H9 (cell line): Measurements from ENCODE around the gene AKNA. TPM values are rescaled to one million over a fixed set of nuclear protein-coding genes. Genes with fewer than 3 reads are reported as not detected.

ENCODE experiments used
- DNase-seq: peaks from one replicate; pipeline ENCODE4 v3.0.0-alpha.2; 2017
- H2AFZ ChIP-seq: one replicate; pipeline ENCODE4 v1.6.1; 2013; ENCODE audit warnings: mild to moderate bottlenecking, low read length, control low read depth, moderate library complexity
- H2AK5ac ChIP-seq: 2 replicates; pipeline ENCODE4 v1.6.1; 2013; ENCODE audit warnings: low read length, control low read depth, mixed read lengths; ENCODE audit not compliant: insufficient read length
- H2BK120ac ChIP-seq: one replicate; pipeline ENCODE4 v1.6.1; 2013; ENCODE audit warnings: low read depth, mild to moderate bottlenecking, low read length, control low read depth, inconsistent platforms; ENCODE audit not compliant: poor library complexity, severe bottlenecking
- H2BK12ac ChIP-seq: 2 replicates; pipeline ENCODE4 v1.6.1; 2013; ENCODE audit warnings: low read length, control low read depth, mixed read lengths, low read depth; ENCODE audit not compliant: insufficient read length
- H2BK15ac ChIP-seq: 2 replicates; pipeline ENCODE4 v1.6.1; 2013; ENCODE audit warnings: low read depth, low read length, control low read depth
- H2BK20ac ChIP-seq: one replicate; pipeline ENCODE4 v1.6.1; 2013; ENCODE audit warnings: low read depth, mild to moderate bottlenecking, low read length, control low read depth, inconsistent platforms; ENCODE audit not compliant: poor library complexity, severe bottlenecking
- H2BK5ac ChIP-seq: 2 replicates; pipeline ENCODE4 v1.6.1; 2013; ENCODE audit warnings: low read length, control low read depth, mixed read lengths; ENCODE audit not compliant: insufficient read length
- H3K14ac ChIP-seq: 2 replicates; pipeline ENCODE4 v1.6.1; 2013; ENCODE audit warnings: low read length, control low read depth; ENCODE audit not compliant: insufficient read depth
- H3K18ac ChIP-seq: 2 replicates; pipeline ENCODE4 v1.6.1; 2013; ENCODE audit warnings: low read depth, mild to moderate bottlenecking, mixed read lengths, low read length, control low read depth; ENCODE audit not compliant: insufficient read length
- H3K23ac ChIP-seq: 2 replicates; pipeline ENCODE4 v1.6.1; 2013; ENCODE audit warnings: low read length, control low read depth, mixed read lengths, low read depth; ENCODE audit not compliant: insufficient read length
- H3K23me2 ChIP-seq: 2 replicates; pipeline ENCODE4 v1.6.1; 2013; ENCODE audit warnings: low read depth, mild to moderate bottlenecking, mixed read lengths, low read length, control low read depth; ENCODE audit not compliant: insufficient read length, poor library complexity, severe bottlenecking
- H3K27ac ChIP-seq: 2 replicates; pipeline ENCODE4 v1.5.1; 2013; ENCODE audit warnings: low read length, control low read depth, mixed read lengths, low read depth; ENCODE audit not compliant: insufficient read length
- H3K27me3 ChIP-seq: 2 replicates; pipeline ENCODE4 v1.6.1; 2013; ENCODE audit warnings: low read length, control low read depth, inconsistent platforms; ENCODE audit not compliant: insufficient read depth
- H3K4ac ChIP-seq: 2 replicates; pipeline ENCODE4 v1.6.1; 2013; ENCODE audit warnings: low read depth, mild to moderate bottlenecking, control low read depth, inconsistent platforms, low read length, moderate library complexity
- H3K4me1 ChIP-seq: 2 replicates; pipeline ENCODE4 v1.6.1; 2013; ENCODE audit warnings: low read length, control low read depth, inconsistent platforms; ENCODE audit not compliant: insufficient read depth
- H3K4me2 ChIP-seq: 2 replicates; pipeline ENCODE4 v1.6.1; 2013; ENCODE audit warnings: low read length, control low read depth, mixed read lengths; ENCODE audit not compliant: insufficient read length, insufficient read depth
- H3K56ac ChIP-seq: 2 replicates; pipeline ENCODE4 v1.6.1; 2013; ENCODE audit warnings: low read depth, mild to moderate bottlenecking, mixed read lengths, low read length, control low read depth; ENCODE audit not compliant: insufficient read length
- H3K79me1 ChIP-seq: 2 replicates; pipeline ENCODE4 v1.6.1; 2013; ENCODE audit warnings: low read depth, mild to moderate bottlenecking, moderate library complexity, low read length, control low read depth, inconsistent platforms; ENCODE audit not compliant: insufficient read depth, poor library complexity, severe bottlenecking
- H3K79me2 ChIP-seq: 2 replicates; pipeline ENCODE4 v1.6.1; 2013; ENCODE audit warnings: low read length, control low read depth, inconsistent platforms; ENCODE audit not compliant: insufficient read depth
- H3K9ac ChIP-seq: 2 replicates; pipeline ENCODE4 v1.6.1; 2013; ENCODE audit warnings: low read length, control low read depth, mixed read lengths; ENCODE audit not compliant: insufficient read length; ENCODE audit errors: extremely low read depth
- H3K9me3 ChIP-seq: one replicate; pipeline ENCODE4 v1.6.1; 2013; ENCODE audit warnings: low read depth, low read length, inconsistent platforms; ENCODE audit not compliant: control insufficient read depth
- H3T11ph ChIP-seq: one replicate; pipeline ENCODE4 v1.6.1; 2013; ENCODE audit warnings: mild to moderate bottlenecking, low read length, control low read depth, inconsistent platforms
- H4K20me1 ChIP-seq: one replicate; pipeline ENCODE4 v1.6.1; 2013; ENCODE audit not compliant: control insufficient read depth, insufficient read length, insufficient read depth
- H4K5ac ChIP-seq: 2 replicates; pipeline ENCODE4 v1.6.1; 2013; ENCODE audit warnings: low read depth, mild to moderate bottlenecking, mixed read lengths, low read length, control low read depth; ENCODE audit not compliant: insufficient read length
- H4K8ac ChIP-seq: replicated peaks from 2 replicates; pipeline ENCODE4 v1.6.1; 2013; ENCODE audit warnings: low read length, control low read depth, mixed read lengths, low read depth; ENCODE audit not compliant: insufficient read length
- H4K91ac ChIP-seq: 2 replicates; pipeline ENCODE4 v1.6.1; 2013; ENCODE audit warnings: low read depth, mild to moderate bottlenecking, moderate library complexity, mixed read lengths, low read length, control low read depth; ENCODE audit not compliant: insufficient read length
- H3K27ac Mint-ChIP-seq, 3 experiments: 2 replicates in 2 of 3; 3 replicates in 1 of 3; pipeline ENCODE4 v1.8.0; 2020 to 2021; ENCODE audit warnings: mixed read lengths in 3 of 3, mild to moderate bottlenecking in 1 of 3, moderate library complexity in 1 of 3
- H3K27me3 Mint-ChIP-seq: 2 replicates; pipeline ENCODE4 v1.8.0; 2021; ENCODE audit warnings: low read depth, mild to moderate bottlenecking, moderate library complexity, mixed read lengths
- H3K36me3 Mint-ChIP-seq, 3 experiments: 2 replicates in 2 of 3; 3 replicates in 1 of 3; pipeline ENCODE4 v1.8.0; 2020 to 2021; ENCODE audit warnings: low read depth in 3 of 3, mixed read lengths in 3 of 3; ENCODE audit not compliant: insufficient read depth in 1 of 3
- H3K4me1 Mint-ChIP-seq, 2 experiments: 2 replicates each; pipeline ENCODE4 v1.8.0; 2020; ENCODE audit warnings: mixed read lengths in 2 of 2
- H3K4me3 Mint-ChIP-seq, 2 experiments: 2 replicates in 1 of 2; 3 replicates in 1 of 2; pipeline ENCODE4 v1.8.0; 2020 to 2021; ENCODE audit warnings: mild to moderate bottlenecking in 2 of 2, mixed read lengths in 2 of 2, moderate library complexity in 1 of 2
- H3K9me3 Mint-ChIP-seq, 2 experiments: 2 replicates in 1 of 2; 3 replicates in 1 of 2; pipeline ENCODE4 v1.8.0; 2020; ENCODE audit warnings: mild to moderate bottlenecking in 2 of 2, mixed read lengths in 2 of 2, moderate library complexity in 1 of 2
- WGBS: extraction: QIAGEN DNeasy Blood & Tissue Kit; methylation state at CpG from one replicate; pipeline ENCODE4 v1.1.7; 2013; ENCODE audit warnings: missing lambda C conversion rate, low lambda C conversion rate, mixed read lengths; ENCODE audit not compliant: insufficient read length; ENCODE audit errors: extremely low coverage; 5-methylcytosine and 5-hydroxymethylcytosine counted together
- total RNA-seq: library from RNA; stranded (reverse); gene quantifications from 2 replicates; pipeline ENCODE4 v1.2.1, GENCODE V29; 2021
- TF ChIP-seq, protein P1 (sequence below): fragments of 200-600 bp; sonication (generic); conservative IDR thresholded peaks from 3 replicates; pipeline ENCODE4 v1.8.0; 2021; ENCODE audit warnings: antibody characterized with exemption, mild to moderate bottlenecking

AKNA gene
- total RNA-seq, 1 experiment from 2014 or later: 19.7 TPM

DNA sequence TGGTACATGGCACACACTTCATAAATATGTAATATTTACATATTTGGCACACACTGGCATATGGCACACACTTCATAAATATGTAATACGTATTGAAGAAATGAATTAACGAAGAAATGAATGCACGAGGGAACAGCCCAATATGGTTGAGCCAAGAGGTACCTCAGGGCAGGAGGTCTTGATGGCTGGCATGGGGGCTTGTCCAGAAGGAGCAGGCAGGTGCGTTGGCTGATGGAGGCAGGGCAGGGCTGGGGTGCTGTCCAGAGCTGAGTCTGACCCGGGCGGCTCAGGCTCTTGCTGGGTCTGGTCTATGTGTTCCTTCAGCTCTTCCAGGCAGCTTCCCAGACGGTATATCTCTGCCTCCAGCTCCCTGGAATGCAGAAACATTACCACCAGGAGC is 26.2 kb downstream of the AKNA start:
- no peak overlapping the region for H3K4ac ChIP-seq
- TF ChIP-seq, protein P1, sequence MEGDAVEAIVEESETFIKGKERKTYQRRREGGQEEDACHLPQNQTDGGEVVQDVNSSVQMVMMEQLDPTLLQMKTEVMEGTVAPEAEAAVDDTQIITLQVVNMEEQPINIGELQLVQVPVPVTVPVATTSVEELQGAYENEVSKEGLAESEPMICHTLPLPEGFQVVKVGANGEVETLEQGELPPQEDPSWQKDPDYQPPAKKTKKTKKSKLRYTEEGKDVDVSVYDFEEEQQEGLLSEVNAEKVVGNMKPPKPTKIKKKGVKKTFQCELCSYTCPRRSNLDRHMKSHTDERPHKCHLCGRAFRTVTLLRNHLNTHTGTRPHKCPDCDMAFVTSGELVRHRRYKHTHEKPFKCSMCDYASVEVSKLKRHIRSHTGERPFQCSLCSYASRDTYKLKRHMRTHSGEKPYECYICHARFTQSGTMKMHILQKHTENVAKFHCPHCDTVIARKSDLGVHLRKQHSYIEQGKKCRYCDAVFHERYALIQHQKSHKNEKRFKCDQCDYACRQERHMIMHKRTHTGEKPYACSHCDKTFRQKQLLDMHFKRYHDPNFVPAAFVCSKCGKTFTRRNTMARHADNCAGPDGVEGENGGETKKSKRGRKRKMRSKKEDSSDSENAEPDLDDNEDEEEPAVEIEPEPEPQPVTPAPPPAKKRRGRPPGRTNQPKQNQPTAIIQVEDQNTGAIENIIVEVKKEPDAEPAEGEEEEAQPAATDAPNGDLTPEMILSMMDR: no peak
- no peak overlapping the region for H4K91ac ChIP-seq
- H3K27ac ChIP-seq: no peak overlapping the region
- no peaks in the 10 kb centered on the region for H3K23me2 ChIP-seq
- H3K27me3 ChIP-seq: no peaks in the 10 kb centered on the region
- H3K4me2 ChIP-seq: no peak overlapping the region
- H2BK12ac ChIP-seq: no peak overlapping the region
- no peak overlapping the region for H2BK20ac ChIP-seq
- no peak overlapping the region for H2BK120ac ChIP-seq
- H3K4me1 ChIP-seq: no peaks in the 10 kb centered on the region
- no peak overlapping the region for H4K5ac ChIP-seq
- peaks cover 47 to 70% (median 64%) of the 10 kb centered on the region in 3 experiments for H3K36me3 Mint-ChIP-seq
- no CpG with 5 or more reads among the region's 7 CpGs for WGBS
- H3K79me1 ChIP-seq: no peaks in the 10 kb centered on the region
- no peak overlapping the region; a peak in 1 of 7 replicates for H3K27ac Mint-ChIP-seq
- H3K9ac ChIP-seq: no peak overlapping the region
- H2BK5ac ChIP-seq: no peak overlapping the region
- H3K14ac ChIP-seq: no peak overlapping the region
- no peak overlapping the region for H3K4me3 Mint-ChIP-seq
- no peaks in the 10 kb centered on the region for H3K79me2 ChIP-seq
- no peaks in the 10 kb centered on the region for H3K27me3 Mint-ChIP-seq
- no peak overlapping the region for H3T11ph ChIP-seq
- no peak overlapping the region for H2BK15ac ChIP-seq
- H3K56ac ChIP-seq: no peak overlapping the region
- no peaks in the 10 kb centered on the region for H3K9me3 ChIP-seq
- H3K18ac ChIP-seq: no peak overlapping the region
- H2AFZ ChIP-seq: no peak overlapping the region
- no peak for DNase-seq
- H3K23ac ChIP-seq: no peak overlapping the region
- H2AK5ac ChIP-seq: no peak overlapping the region
- no peaks in the 10 kb centered on the region for H3K9me3 Mint-ChIP-seq
- H3K4me1 Mint-ChIP-seq: no peaks in the 10 kb centered on the region; a peak in 1 of 4 replicates
- H4K8ac ChIP-seq: no peak overlapping the region
- H4K20me1 ChIP-seq: peaks cover 2% of the 10 kb centered on the region
